Measurements from ENCODE around the gene APOC3.

Gene APOC3

DNA sequence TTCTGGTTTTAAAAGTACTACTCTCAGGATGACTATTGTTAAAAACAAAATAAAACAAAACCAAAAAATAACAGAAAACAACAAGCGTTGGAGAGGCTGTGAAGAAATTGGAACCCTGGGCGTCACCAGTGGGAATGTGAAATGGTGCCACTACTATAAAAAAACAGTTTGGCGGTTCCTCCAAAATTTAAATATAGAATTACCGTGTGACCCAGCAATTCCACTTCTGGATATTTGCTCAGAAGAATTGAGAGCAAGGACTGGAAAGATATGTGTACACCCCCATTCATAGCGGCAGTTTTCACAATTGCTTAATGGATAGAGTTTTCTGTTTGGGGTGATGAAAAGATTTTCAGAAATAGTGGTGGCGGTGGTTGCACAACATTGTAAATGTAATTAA lies 15.2 kb upstream of the APOC3 start:
- no peak for DNase-seq (ENCODE audit: extremely low read depth, low read depth)
- TF ChIP-seq, protein P1, sequence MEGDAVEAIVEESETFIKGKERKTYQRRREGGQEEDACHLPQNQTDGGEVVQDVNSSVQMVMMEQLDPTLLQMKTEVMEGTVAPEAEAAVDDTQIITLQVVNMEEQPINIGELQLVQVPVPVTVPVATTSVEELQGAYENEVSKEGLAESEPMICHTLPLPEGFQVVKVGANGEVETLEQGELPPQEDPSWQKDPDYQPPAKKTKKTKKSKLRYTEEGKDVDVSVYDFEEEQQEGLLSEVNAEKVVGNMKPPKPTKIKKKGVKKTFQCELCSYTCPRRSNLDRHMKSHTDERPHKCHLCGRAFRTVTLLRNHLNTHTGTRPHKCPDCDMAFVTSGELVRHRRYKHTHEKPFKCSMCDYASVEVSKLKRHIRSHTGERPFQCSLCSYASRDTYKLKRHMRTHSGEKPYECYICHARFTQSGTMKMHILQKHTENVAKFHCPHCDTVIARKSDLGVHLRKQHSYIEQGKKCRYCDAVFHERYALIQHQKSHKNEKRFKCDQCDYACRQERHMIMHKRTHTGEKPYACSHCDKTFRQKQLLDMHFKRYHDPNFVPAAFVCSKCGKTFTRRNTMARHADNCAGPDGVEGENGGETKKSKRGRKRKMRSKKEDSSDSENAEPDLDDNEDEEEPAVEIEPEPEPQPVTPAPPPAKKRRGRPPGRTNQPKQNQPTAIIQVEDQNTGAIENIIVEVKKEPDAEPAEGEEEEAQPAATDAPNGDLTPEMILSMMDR (IDR thresholded peaks at IDR 0.05; ENCODE audit: low read depth, low read length) = no peak

DNA sequence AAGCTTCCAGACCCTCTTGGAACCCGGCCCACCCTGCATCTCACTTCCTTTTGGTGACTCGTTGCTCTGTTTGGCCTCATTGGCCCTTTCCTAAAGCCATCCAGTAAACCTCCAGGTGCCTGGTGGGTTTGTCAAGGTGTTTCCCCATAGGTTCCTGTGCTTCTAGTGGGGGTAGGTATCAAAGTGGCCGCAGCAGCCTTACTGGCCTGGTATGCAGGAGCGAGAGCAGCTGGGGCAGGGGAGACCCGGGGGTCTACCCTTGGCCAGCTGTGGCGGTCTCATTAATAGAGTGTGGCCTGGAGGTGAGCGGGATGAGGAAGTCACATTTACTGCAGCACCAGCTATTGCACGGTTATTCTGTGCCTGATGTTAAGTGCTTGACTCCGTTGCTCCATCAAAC lies 10.7 kb upstream of the APOC3 start:
- TF ChIP-seq, protein P1 (IDR thresholded peaks at IDR 0.05; ENCODE audit: low read depth, low read length) = no peak
- no peak for DNase-seq (ENCODE audit: extremely low read depth, low read depth)

DNA sequence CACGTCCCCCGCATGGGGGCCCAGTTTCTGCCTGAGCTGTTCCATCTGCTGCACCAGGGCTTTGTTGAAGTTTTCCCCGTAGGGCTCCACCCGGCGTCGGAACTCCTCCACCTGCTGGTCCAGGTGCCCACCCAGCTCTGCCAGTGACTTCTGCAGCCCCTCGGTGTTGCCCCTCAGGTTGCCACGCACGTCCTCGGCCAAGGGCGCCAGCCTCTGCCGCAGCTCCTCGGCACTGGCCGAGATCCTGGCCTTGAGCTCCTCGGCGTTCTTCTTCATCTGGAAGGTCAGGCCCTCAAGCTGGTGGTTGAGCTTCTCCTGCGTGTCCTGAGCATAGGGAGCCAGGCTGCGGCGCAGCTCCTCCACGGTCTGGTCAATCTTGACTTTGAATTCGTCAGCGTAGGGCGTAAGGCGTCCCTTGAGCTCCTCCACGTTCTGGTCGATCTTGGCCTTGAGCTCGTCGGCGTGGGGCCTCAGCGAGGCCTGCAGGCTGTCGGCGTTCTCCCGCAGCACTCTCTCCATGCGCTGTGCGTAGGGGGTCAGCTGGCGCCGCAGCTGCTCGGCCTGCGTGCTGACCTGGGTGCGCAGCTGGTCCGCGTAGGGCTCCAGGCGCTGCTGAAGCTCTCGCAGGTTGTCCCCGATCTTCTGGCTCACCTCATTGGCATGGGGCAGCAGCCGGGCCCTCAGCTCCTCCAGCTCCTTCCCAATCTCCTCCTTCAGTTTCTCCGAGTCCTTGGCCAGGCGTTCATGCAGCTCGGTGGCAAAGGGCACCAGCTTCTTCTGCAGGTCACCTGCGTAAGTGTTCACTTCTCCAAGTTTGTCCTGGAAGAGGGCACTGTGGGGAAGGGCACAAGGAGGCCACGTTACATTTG lies 8.4 kb upstream of the APOC3 start:
- DNase-seq (ENCODE audit: extremely low read depth, low read depth) = no peak
- TF ChIP-seq, protein P1 (IDR thresholded peaks at IDR 0.05; ENCODE audit: low read depth, low read length) = no peak

DNA sequence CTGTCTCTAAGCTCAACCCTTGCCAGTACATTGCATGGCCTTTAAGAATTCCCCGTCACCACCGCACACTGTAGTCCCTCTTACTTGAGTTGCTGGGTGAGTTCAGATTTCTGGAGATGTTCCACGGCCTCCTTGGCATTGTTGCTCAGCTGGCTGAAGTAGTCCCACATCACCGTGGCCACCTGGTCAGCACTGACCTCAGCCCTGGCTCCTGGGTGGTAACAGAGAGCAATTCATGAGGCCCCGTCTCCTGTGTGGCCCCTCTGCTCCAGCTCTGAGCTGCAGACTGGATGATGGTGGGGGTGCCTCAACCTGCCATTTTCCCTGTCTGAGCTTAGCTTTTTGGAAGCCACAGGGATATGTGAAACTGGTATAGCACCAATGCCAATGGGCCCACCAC lies 7.1 kb upstream of the APOC3 start:
- no peak for DNase-seq (ENCODE audit: extremely low read depth, low read depth)
- TF ChIP-seq, protein P1 (IDR thresholded peaks at IDR 0.05; ENCODE audit: low read depth, low read length) = no peak

DNA sequence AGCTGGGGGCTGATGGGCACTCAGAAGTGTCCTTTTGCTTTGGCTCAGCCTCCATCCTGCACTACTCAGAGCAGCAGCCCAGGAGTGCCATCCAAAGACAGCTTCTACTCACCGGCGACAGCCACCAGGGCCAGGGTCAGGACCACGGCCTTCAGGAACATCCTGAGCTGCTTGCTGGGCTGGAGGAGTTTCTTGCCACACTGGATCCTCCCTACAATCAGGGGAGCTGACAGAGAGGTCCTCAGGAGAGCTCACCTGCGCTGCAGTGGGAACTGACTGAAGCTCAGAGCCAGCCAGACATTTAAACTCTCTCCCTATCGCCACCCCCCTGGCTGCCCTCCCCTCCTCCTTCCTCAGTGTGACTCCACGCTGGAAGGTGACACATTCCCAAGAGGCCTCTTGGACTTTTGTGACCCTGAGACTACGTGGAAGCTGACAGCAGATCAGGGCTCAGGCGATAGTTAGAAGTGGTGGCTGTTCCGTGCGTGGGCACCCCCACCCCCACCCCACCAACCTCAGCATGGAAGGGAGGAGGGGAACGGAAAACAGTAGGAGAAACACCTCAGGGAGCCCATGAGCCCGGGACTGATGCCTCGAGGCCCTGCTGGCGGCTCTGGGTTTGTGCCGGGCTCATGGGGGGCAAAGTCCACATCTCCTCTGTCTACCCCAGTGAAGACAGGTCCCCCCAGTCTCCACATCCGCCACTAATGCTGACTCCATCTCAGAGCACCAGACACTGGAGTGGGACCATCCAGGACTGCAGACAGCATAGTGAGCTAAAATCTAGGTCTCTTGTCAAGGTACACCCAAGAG lies 6.5 kb upstream of the APOC3 start, which contains the start of gene APOA4:
TSS of gene APOA4 (minus strand) at position 274 of the 813 bp plus-strand sequence. CDS start at position 161, 113 bp downstream.
- TF ChIP-seq, protein P1 (IDR thresholded peaks at IDR 0.05; ENCODE audit: low read depth, low read length) = no peak
- no peak for DNase-seq (ENCODE audit: extremely low read depth, low read depth)

DNA sequence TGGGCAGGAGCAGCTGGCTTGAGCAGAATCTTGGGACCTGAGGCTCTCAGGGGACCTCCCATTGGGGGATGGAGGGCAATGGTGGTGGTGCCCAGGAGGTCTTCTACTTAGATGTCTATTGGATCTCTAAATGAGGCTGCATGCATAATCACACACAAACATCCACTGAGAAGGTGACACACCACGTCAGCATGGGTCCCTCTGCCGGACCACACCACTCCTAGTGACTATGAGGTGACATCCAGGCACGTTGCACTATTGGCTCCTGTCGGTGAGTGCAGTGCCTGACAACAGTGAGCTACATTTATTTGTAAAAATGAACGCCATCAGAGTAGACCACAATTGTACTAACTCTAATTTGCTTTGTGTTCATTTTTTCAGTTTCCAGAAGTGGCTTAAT lies 4.3 kb upstream of the APOC3 start:
- DNase-seq (ENCODE audit: extremely low read depth, low read depth) = no peak
- TF ChIP-seq, protein P1 (IDR thresholded peaks at IDR 0.05; ENCODE audit: low read depth, low read length) = no peak

Measured in AG09319 (cell line).